ENCODE measurements around the gene CLIP3.
A peak's percentile ranks its signal among the peaks of the same experiment; 100 is the strongest.
"Not testable (repeated sequence)": the region's sequence is repeated elsewhere in the genome, so short reads cannot be mapped to it uniquely, and the experiment has no call there.

Gene CLIP3, protein sequence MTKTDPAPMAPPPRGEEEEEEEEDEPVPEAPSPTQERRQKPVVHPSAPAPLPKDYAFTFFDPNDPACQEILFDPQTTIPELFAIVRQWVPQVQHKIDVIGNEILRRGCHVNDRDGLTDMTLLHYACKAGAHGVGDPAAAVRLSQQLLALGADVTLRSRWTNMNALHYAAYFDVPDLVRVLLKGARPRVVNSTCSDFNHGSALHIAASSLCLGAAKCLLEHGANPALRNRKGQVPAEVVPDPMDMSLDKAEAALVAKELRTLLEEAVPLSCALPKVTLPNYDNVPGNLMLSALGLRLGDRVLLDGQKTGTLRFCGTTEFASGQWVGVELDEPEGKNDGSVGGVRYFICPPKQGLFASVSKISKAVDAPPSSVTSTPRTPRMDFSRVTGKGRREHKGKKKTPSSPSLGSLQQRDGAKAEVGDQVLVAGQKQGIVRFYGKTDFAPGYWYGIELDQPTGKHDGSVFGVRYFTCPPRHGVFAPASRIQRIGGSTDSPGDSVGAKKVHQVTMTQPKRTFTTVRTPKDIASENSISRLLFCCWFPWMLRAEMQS

DNA sequence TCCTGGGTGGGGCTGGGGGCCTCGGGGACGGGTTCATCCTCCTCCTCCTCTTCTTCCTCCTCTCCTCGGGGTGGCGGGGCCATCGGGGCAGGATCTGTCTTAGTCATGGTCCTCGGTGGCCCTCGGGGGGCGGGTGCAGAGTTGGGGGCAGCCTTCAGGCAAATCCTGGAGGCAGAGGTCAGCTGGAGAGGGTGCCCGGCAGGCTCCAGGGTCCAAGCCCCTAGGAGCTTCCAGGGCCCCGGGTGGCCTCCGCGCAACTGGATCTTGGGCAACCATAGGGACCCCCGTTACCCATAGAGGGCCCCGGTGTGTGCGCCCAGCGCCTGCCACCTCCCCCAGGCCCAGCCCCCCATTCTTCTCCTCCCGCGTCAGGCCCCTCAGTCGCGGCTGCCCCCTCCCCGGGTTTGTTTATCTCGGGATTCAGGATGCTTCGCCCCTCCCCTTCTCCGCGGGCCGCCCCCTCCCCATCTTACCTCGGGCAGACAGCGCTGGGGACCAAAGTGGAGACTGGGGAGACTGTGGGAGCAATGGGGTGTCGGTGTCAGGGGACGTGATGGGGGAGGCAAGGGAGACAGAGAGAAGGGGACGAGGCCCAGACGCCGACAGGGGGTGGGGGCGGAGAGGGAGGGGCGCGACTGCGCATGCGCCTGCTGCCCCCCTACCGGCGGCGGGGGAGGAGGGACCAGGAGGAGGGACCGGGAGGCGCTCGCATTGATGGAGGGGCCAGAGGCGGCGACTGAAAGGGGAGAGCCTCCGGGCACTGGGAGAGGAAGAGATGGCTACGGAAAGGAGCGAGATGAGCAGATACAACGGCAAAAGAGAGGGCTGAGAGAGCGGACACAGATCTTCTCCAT, at the start of gene CLIP3:
TSS of gene CLIP3 (minus strand) at position 623 of the 854 bp plus-strand sequence. CDS start at position 107, 516 bp downstream.
- peak; percentile 59 for DNase-seq

DNA sequence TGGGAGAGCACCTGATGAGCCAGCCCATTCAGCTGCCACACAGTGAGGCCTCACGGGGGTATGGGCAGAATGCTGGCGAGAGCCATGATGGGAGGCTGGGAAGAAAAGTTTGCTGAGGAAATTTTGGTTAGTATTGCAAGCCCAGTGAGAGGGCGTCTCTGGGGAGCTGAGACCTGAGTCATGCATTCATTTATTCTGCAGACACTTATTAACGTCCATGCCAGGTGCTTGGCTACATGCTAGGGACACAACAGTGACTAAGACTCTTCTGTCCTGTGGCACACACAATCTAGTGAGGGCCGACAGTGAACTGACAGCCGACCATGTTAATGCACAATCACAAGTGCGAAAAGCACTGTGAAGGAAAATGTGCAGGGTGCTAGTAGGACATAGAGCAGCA, 49.2 kb upstream of the CLIP3 start:
- DNase-seq = no peak

DNA sequence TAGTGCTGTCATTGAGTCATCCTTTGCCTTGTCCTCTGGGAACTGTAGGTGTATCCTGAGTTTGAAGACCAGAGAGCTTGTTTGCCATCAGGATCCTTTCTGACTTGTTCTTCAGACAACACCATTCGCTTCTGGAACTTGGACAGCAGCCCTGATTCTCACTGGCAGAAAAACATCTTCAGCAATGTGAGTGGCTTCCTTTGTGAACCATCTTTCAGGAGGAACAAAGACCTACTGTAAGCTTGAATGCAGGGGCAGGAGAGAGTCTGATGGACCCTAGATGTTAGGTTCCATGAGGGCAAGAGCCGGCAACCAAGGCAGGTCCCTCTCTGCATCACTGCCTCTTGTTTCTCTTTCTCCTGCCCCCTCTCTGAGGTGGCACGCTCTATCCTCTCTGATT, 48.7 kb upstream of the CLIP3 start:
- no peak for DNase-seq

- no peak for DNase-seq
Measured at GRCh38 chr19:36079389-36079945, 46.8 kb upstream of the CLIP3 start.

- no peak for DNase-seq
Measured at GRCh38 chr19:36073121-36073876, 40.6 kb upstream of the CLIP3 start.

DNA sequence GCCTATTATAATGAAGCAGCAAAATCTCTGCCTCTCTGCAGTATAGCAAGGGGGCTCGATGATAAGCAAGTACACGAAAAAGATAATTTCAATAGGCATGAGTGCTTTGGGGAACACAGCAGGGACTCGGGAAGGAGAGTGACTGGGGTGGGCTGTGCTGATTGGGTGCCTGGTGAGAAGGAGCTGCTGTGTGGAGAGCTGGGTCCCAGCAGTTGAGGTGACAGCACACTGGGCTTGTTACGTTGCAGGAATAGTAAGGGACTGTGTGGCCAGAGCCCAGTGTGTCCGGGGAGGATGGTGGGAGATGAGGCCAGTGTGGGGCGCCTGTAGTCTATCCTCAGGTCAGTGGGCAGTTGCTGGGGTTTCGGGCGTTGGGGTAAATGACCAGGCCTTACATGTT, 39.4 kb upstream of the CLIP3 start:
- DNase-seq = no peak

- not testable (repeated sequence) for DNase-seq
Measured at GRCh38 chr19:36068810-36069499, 36.3 kb upstream of the CLIP3 start.

- DNase-seq = no peak
Measured at GRCh38 chr19:36067681-36068080, 35.0 kb upstream of the CLIP3 start.

- no peak for DNase-seq
Measured at GRCh38 chr19:36064826-36065225, 32.2 kb upstream of the CLIP3 start.

- DNase-seq = no peak
Measured at GRCh38 chr19:36061367-36061766, 28.7 kb upstream of the CLIP3 start.

- no peak for DNase-seq
Measured at GRCh38 chr19:36060430-36060829, 27.8 kb upstream of the CLIP3 start.

DNA sequence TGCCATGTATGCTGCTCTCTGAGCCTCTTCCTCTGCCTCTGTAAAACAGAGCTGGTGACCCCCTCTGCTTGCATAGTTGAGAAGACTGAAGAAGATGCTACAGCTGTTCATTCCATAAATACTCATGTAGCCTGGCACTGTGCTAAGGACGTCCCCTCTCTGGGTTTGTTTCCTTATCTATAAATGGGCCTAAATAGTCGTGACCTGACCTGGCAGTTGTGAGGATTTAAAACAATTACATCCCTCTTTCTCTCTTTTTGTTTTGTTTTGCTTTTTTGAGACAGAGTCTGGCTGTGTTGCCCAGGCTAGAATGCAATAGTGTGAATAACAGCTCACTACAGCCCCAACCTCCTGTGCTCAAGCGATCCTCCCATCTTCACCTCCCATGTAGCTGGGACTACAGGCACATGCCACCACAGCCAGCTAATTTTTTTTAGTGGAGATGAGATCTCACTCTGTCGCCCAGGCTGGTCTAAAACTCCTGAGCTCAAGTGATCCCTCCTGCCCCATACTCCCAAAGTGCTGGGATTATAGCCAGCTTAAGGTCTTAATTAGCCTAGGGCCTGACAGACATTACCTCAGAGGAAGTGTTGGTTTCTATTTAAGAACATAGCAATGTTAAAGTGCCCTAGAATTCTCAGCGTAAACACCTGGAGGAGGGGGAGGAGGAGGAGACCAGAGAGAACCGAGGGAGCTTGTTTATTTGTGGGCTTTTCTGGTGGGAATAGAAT, 26.7 kb upstream of the CLIP3 start:
- DNase-seq = no peak

DNA sequence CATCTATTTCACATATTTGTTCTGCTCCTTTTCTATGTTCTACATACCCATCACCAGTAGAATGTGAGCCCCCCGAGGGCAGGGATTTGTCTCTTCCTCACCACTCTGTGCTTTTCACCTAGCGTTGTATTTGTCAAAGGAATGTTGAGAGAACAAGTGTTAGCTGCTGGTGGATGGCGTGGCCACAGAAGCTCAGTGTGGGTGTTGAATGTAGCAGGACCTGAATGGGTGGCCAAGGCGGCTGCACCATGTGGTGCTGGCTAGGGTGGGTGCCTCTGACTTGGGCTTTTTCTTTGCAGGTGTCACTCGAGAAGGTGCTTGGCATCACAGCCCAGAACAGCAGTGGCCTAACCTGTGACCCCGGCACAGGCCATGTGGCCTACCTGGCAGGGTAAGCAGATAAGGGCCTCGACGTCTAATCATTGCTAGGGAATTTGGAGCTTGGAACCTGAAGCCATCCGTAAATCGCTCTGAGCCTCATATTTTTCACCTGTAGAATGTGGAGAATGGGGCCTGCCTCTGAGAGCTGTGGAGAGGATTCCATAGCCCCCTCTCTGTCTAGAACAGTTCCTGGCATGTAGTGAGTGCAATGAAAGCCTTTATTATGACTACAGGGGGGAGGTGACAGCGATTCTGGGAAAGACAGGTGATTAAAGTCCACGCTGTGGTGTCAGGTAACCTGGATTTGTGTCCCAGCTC, 26.0 kb upstream of the CLIP3 start:
- no peak for DNase-seq

DNA sequence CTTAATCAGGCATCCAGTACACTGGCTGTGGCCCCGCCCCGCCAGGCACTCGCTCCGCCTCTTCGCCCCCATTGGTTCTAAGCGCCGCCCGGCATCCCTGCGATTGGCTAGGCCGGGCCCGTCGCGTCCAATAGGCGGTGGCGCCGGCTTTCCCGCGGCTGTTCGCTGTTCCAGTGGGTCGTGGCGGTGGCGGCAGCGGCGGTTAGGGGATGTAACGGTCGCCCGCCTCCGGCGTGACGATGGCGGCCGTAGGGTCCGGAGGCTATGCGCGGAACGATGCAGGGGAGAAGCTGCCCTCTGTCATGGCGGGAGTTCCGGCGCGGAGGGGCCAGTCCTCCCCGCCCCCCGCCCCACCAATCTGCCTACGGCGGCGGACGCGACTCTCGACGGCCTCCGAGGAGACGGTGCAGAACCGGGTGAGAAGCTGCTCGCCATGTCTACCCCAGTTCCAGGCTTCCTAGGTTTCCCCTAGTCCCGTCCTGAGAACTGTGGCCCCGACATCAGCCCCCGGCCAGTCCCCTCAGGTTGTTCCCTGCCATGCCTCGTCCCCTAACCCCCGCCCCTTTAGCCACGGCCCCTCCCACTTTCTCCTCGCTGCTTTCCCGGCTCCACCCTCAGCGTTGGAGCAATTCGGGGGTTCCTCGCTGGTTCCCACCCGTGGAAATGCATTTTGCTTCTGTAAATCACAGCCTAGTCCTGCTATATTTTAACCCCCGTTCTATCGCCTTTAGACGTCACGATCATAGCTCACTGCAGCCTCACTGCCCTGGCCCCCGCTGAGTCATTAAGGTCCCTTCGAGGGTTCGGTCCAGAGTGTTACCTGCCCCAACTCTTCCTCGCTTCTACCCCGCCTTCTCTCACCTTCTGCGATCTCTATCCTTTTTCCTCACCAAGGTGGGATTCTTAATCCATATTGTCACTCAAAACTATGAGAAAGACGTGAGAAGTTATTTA, 22.3 kb upstream of the CLIP3 start, which contains the start of gene WDR62:
TSS of gene WDR62 (plus strand) at position 165 of the 954 bp plus-strand sequence. CDS start at position 240, 75 bp downstream.
- DNase-seq = peak; percentile 93

DNA sequence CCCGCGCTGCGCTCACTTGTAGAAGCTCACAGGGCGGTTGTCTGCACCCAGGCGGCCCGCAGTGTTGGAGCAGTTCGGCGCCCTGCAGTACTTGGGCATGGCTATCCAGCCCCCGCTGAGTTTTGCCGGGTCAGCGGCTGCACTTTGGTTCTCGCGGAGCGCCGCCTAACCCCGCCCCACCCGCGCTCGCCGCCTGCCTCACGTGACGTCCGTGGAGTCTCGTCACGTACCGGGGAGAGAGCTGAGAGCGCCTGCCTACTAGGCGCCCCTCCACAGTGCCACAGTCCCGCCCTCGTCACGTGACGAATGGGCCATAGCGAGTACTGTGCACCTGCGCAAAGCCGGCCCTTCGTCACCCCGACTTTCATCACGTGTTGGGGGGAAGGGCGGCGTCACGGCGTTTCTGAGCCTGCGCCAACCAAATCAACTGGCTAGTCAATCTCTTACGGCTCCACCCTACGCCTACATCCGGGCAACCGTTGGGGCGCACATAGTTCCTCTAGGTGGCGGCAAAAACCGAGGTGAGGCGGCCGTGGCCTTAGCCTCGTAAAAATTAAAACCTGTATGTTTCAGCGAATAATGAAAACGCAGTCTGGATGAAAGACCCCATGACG, 21.6 kb upstream of the CLIP3 start, which contains the start of gene THAP8:
TSS of gene THAP8 (minus strand) at position 167 of the 614 bp plus-strand sequence. CDS start at position 99, 68 bp downstream.
- peak; percentile 99 for DNase-seq

DNA sequence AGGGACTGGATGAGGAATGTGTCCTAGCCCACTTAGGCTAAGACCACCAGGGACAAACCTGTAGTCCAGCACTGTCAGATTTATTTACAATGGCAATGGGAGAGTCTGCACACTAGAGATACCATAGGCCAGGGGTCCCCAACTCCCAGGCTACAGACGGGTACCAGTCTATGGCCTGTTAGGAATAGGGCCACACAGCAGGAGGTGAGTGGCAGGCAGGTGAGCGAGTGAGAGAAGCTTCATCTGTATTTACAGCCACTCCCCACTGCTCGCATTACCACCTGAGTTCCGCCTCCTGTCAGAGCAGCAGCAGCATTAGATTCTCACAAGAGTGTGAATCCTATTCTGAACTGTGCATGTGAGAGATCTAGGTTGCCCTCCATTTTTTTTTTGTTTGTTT, 19.0 kb upstream of the CLIP3 start:
- DNase-seq = no peak

DNA sequence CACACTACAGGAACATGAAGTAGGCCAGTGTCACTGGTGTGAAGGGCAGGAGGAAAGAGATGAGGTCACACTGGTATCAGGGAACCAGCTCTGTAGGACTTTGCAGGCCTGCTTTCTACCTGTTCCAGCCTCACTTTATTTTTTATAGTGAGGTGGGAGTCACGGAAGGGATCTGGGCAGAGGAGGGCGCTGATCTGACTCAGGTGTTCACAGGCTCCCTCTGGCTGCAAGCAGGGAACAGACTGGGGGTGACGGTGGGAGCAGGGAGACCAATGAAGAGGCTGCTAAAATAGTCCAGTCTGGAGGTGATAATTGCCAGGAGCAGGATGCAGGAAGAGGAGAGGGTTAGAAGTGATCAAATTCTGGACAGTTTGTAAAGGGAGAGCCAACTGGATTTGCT, 18.6 kb upstream of the CLIP3 start:
- no peak for DNase-seq

DNA sequence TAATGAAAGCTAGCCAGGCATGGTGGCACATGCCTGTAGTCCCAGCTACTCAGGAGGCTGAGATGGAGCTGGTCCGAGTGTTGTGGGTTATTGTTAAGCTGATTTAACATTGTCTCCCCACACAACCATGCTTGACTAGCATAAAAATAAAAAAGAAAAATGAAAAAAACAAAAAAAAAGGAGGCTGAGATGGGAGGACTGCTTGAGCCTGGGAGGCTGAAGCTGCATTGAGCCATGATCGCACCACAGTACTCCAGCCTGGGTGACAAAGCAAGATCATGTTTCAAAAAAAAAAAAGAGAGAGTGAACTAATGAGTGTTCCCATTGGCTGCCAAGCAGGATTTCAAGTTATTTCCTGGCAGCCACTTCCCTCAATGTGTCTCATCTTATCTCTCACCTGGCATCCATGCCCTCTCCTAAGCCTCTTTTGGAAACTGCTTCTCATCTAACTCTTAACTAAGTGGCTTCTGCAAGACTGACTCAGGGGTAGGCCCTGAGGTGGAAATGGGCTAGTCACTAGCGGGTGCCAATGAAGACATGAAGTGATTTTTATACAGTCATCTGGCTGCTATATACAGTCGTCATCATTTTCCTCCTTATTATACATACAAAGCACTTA, 16.5 kb upstream of the CLIP3 start:
- DNase-seq = no peak
